ENCODE data around the gene CPVL. TPM values are rescaled to one million over a fixed set of nuclear protein-coding genes. Genes with fewer than 3 reads are reported as not detected.

CPVL gene
- total RNA-seq, 1 experiment from 2014 or later = 10.3 TPM

DNA sequence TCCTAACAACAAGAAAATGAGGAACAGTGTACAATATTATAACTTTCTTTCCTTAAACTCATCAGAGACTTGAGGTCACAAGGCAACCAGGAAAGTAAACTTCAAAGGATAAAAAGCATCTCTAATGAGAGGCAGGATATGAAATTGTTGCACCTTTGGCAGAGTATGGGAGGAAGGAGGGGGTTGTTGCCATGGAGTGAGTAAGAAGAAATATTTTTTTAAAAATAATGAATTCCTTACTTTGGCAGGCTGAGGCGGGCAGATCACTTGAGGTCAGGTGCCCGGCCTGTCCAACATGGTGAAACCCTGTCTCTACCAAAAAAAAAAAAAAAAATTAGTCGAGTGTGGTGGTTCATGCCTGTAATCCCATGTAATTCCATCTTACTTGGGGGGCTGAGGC, 27.1 kb upstream of the CPVL start (continued):
- TF ChIP-seq TCF7L2 (IDR thresholded peaks at IDR 0.05; ENCODE audit: borderline replicate concordance, extremely low read depth, insufficient read depth, insufficient read length) (no peak), FOSL1 (IDR thresholded peaks at IDR 0.05; ENCODE audit: low read depth) (no peak)
- TF ChIP-seq, protein P1, sequence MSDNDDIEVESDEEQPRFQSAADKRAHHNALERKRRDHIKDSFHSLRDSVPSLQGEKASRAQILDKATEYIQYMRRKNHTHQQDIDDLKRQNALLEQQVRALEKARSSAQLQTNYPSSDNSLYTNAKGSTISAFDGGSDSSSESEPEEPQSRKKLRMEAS (IDR thresholded peaks at IDR 0.05) = no peak
- TF ChIP-seq, protein P2, sequence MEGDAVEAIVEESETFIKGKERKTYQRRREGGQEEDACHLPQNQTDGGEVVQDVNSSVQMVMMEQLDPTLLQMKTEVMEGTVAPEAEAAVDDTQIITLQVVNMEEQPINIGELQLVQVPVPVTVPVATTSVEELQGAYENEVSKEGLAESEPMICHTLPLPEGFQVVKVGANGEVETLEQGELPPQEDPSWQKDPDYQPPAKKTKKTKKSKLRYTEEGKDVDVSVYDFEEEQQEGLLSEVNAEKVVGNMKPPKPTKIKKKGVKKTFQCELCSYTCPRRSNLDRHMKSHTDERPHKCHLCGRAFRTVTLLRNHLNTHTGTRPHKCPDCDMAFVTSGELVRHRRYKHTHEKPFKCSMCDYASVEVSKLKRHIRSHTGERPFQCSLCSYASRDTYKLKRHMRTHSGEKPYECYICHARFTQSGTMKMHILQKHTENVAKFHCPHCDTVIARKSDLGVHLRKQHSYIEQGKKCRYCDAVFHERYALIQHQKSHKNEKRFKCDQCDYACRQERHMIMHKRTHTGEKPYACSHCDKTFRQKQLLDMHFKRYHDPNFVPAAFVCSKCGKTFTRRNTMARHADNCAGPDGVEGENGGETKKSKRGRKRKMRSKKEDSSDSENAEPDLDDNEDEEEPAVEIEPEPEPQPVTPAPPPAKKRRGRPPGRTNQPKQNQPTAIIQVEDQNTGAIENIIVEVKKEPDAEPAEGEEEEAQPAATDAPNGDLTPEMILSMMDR (IDR thresholded peaks at IDR 0.05 in 2 of 3, conservative IDR thresholded peaks at IDR 0.05 in 1 of 3; ENCODE audit: borderline replicate concordance in 1 of 3, insufficient read depth in 1 of 3, low read depth in 2 of 3, low read length in 2 of 3) = no peak

DNA sequence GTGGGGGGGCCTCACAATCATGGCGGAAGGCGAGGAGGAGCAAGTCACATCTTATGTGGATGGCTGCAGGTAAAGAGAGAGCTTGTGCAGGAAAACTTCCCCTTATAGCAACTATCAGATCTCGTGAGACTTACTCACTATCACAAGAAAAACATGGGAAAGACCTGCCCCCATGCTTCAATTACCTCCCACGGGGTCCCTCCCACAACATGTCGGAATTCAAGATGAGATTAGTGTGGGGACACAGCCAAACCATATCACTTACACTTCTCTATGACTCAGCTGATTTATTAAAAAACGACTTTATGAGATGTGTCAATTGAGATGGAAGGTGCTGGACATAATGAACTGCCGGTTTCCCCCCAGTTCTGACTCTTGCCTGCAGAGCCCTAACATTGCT, 24.4 kb upstream of the CPVL start:
- Histone ChIP-seq H3K79me2 (ENCODE audit: insufficient read depth, low read length) (no peaks in the 10 kb centered on the region), H3K9ac (ENCODE audit: low read length) (no peak overlapping the region), H3K4me3 (replicated peaks in 1 of 2; ENCODE audit: low read depth in 1 of 2, low read length in 2 of 2) (no peak overlapping the region), H3K27ac (ENCODE audit: low read depth, low read length) (no peak overlapping the region), H3K27me3 (ENCODE audit: insufficient read depth, low read length) (no peaks in the 10 kb centered on the region), H3K4me1 (ENCODE audit: control insufficient read depth in 1 of 2, insufficient read depth in 2 of 2, low read length in 2 of 2) (no peaks in the 10 kb centered on the region), H3K4me2 (ENCODE audit: low read length) (no peak overlapping the region), H3K9me3 (ENCODE audit: control insufficient read depth in 1 of 2, insufficient read depth in 1 of 2, low read depth in 1 of 2, low read length in 2 of 2) (no peaks in the 10 kb centered on the region), H4K20me1 (ENCODE audit: insufficient read depth) (no peaks in the 10 kb centered on the region), H3K9me2 (ENCODE audit: insufficient read depth) (no peaks in the 10 kb centered on the region), H2AFZ (ENCODE audit: low read depth, low read length, poor library complexity, severe bottlenecking) (no peak overlapping the region), H3K36me3 (ENCODE audit: control insufficient read depth in 1 of 2, insufficient read depth in 2 of 2, low read length in 2 of 2) (no peaks in the 10 kb centered on the region)
- RAD21 ChIA-PET (ENCODE audit: low non-redundant PET in 1 of 2, low total read pairs in 2 of 2, uncharacterized antibody in 2 of 2, unreplicated experiment in 2 of 2) = no interaction called here
- BruUV-seq (replicated peaks) = no TSS peak
- TF ChIP-seq SRF (IDR thresholded peaks at IDR 0.05; ENCODE audit: low read depth) (no peak), TCF7L2 (IDR thresholded peaks at IDR 0.05; ENCODE audit: borderline replicate concordance, extremely low read depth, insufficient read depth, insufficient read length) (no peak), EGR1 (IDR thresholded peaks at IDR 0.05; ENCODE audit: low read depth) (no peak)
- TF ChIP-seq, protein P1 (IDR thresholded peaks at IDR 0.05) = no peak
- TF ChIP-seq, protein P2 (IDR thresholded peaks at IDR 0.05 in 2 of 3, conservative IDR thresholded peaks at IDR 0.05 in 1 of 3; ENCODE audit: borderline replicate concordance in 1 of 3, insufficient read depth in 1 of 3, low read depth in 2 of 3, low read length in 2 of 3) = no peak
- CTCF ChIA-PET = no interaction called here
- POLR2A ChIA-PET = no interaction called here
- DNase-seq (ENCODE audit: low read depth, low spot score) (no peak), ATAC-seq (no peak)
- intact Hi-C loops (cut with micrococcal nuclease) = no loop called here
